GM19452 (cell line): ENCODE data around the gene MKS1.

ENCODE experiments used
- ATAC-seq: cut with Tn5 transposase; IDR thresholded peaks from one replicate; pipeline ENCODE4 v1.9.1; 2021; ENCODE audit not compliant: unreplicated experiment

MKS1 gene

DNA sequence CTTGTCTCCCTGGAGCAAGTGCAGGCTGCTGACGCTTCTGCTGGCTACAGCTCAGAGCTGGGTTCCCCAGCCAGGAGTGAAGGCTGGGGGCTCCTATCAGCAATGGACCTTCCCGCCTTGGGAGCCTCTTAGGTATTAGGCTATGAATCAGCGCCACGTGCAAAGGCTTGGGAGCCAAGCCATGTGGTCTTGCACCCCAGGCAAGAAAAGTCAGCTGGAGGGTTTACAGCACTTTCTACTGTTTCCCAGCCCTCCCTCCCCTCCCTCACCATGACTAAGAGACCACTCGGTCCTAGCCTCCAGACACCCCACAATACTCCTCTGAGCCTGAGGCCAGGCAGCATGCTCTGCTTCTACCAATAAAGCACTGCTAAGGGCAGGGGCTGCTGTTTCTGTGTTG is 14.3 kb downstream of the MKS1 start:
- no peak for ATAC-seq

DNA sequence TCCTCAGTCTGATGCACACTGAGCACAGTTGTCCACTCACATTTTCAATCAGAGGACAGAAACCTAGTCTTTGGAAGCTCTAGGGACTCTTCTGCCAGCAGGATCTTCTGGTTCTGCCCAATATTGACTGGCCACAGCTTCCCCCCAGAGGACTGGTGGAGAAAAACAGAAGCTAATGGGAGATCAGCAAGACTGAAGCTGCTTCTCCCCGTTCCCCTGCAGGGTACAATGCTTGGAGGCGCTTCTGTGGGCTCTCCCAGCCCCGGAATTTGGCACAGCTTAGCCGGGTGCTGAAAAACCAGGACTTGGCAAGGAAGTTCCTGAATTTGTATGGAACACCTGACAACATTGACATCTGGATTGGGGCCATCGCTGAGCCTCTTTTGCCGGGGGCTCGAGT is 16.2 kb downstream of the MKS1 start:
- no peak for ATAC-seq

DNA sequence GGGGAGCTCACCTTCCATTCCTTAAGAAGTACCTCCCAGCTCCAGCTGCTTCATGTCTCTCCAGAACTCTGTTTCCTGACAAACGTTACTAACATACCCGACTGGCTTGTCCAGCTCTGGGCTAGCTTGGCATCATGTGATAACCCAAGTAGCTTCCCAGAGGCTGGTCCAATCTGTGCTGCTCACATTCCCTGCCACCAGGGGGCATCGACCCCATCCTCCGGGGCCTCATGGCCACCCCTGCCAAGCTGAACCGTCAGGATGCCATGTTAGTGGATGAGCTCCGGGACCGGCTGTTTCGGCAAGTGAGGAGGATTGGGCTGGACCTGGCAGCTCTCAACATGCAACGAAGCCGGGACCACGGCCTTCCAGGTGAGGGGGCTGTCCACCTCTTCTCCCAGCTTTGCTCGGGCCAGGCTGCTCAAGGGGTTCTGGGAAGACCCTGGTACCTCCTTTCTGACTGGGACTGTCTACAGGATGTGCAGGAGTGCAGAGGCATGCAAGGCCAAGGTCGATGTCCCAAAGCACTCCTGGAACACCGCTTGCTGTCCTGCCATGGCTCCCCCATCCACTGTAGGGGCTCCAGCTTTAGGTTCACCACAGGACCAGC is 18.9 kb downstream of the MKS1 start:
- ATAC-seq, result no peak

DNA sequence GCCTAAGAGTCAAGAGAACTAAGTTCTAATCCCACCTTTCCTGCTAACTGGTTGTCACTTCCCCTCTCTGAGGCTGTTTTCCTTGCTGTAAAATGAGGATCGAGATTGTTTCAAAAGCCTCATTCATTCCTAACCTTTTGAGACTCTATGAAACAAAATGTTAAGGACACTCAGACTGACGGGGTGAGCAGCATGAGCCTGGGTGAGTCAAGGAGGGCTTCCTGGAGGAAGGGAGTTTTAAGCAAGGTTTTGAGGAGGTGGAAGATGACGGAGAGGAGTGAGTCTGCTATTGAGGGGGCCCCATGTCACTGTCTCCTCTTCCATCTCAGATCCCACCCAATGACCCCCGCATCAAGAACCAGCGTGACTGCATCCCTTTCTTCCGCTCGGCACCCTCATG is 22.4 kb downstream of the MKS1 start:
- ATAC-seq, result no peak

DNA sequence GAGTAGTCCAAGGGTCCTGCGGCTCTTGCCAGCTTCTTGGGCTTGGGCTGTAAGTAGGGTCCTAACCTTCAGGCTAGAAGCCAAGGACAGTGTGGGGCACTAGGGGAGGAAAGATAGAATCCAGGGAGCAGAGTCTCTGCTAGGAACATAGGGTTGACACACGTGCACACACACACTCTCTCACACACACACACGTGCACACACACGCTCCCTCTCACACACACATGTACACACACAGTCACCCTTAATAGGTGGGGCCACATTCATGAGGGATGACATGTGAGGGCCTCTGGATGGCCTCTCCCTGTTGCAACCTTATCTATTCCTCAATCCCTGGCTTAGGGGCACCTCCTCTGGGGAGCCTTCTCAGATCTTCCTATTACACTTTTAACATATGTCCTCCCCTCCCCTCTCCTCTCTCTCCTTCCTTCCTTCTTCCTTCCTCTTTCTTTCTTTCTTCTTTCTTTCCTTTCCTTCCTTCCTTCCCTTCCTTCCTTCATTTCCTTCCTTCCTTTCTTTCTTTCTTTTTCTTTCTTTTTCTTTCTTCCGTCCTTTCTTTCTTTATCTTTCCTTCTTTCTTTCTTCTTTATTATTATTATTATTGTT is 23.4 kb downstream of the MKS1 start:
- ATAC-seq, result no peak

DNA sequence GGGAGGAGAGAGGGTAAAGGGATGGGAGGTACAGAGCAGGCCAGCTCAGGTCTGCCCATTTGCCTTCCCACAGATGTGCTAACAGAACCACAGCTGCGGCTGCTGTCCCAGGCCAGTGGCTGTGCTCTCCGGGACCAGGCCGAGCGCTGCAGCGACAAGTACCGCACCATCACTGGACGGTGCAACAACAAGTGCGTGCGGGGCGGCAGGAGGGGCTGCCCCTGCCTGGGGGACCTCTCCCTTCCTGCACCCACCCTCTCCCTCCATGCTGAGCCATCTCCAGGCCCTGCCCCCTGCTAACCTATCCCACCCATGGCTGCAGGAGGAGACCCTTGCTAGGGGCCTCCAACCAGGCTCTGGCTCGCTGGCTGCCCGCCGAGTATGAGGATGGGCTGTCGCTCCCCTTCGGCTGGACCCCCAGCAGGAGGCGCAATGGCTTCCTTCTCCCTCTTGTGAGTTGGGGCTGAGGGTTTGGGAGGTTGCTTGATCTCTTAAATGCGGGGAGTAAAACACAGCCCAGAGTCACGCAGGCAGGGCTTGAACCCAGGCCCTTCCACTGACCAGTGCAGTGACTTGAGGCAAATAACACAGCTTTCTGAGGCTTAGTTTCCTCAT is 25.3 kb downstream of the MKS1 start:
- no peak for ATAC-seq

DNA sequence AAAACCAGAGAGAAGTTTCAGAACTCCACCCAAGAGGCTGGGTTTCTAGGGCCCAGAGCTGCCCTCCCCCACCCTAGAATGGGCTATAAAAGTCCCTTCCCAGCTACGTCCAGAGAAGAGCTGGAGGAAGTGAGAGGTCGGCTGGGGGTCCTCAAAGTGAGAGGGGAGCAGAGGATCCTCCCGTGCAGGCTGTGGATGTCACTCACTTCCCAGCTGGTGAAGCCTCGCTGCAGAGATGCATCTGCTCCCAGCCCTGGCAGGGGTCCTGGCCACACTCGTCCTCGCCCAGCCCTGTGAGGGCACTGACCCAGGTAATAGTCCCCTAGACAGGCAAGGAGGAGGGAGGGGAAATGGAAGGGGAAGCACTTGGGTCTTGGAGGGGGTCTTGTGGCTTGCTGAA is 26.4 kb downstream of the MKS1 start, which contains the start of gene EPX:
Gene EPX (plus strand): TSS at position 115 of the 400 bp plus-strand sequence. CDS start 121 bp downstream, at position 236.
- no peak for ATAC-seq

DNA sequence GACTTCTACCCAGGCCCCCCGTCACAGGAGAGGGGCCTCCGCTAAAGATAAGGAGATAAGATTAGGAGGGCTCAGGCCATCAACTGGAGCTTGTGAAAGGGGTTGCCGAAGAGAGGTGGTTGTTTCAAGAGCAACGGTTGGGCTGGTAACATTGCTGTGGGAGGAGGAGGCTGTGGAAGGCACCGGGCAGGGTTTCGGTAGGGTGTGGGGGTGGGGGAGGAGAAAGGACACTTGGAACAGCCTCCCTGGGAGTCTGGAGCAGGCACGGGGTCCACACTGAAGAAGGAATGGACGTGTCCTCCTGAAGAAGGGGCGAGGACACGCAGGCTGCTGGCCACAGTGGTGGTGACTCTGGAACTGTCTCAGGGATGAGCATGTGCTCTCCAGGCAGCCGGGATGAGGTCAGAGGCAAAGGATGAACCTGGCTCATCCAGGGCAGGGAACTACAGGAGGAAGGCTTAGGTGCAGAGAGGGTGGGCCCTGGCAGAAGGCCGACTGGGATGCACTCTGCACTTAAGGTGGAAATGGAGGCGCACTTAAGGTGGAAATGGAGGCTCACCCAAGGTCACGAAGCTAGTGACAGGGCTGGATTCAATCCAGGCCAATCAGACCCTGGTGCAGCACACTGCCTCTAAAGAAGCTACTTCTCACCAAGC is 27.7 kb downstream of the MKS1 start:
- ATAC-seq, result no peak

DNA sequence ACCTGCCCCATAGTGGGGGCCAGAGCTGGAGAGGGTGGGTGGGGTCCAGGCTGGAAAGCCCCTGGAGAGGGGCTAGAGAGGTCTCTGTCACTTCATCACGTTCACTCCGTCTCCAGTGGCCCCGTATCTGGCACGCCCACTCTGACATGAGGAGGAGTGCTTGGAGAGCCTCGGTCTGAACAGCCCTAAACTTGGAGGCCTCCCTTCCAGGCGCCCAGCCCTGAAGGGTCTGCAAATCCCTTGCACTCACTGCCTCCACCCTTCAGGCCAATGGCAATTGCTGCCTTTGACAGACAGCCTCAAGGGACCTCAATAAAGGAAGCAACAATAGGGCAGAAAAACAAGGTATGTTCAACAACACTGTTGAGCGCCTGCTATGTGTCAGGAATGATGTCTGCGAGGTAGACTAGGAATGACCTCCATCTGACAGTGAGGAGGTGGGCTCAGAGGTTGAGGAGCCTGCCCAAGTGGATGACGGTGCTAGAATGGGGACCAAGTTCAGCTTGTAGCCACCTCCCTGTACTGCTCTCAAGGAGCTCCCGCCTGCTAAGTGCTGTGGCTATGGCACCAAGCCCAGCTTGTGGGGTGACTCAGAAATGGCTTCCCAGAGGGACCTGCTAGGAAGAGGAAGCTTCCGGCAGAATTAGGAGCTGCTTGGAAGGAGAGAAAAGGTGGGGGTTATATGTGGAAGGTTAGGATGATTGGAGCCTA is 29.5 kb downstream of the MKS1 start:
- ATAC-seq, result no peak

DNA sequence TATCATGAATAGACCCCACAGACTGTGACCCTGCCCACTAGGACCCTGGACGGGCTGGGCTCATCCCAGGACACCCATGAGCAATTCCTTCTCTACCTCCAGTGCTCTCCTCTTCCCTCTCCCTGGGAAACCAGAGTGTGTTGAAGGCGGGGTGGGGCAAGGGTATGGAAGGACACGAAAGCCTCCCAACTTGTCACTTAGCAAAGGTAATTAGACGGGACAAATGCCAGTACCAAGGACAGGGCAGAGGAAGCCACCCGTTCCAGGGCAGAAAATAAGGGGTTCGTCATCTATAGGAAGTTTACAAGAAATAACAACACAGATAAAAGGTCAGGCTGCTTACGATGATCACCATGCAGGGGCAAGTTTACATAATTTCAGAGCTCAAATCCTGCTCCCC is 31.4 kb downstream of the MKS1 start:
- no peak for ATAC-seq

DNA sequence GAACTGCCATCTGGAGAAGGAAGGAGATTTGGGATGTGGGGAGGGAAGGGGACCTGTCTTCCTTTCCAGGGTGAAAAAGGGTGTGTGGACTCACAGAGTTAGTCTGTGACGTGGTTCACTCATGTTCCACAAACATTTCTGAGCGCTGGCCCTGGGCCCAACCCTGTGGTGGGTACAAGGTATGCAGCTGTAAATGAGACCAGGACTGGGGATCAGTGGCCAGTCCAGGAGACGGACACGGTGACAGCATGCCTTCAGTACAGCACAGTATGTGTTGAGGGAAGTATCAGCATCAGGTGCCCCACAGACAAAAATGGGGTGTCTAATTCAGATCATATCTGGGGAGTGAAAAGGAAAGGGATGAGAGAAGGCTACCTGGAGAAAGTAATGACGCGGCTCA is 32.0 kb downstream of the MKS1 start:
- ATAC-seq, result no peak

DNA sequence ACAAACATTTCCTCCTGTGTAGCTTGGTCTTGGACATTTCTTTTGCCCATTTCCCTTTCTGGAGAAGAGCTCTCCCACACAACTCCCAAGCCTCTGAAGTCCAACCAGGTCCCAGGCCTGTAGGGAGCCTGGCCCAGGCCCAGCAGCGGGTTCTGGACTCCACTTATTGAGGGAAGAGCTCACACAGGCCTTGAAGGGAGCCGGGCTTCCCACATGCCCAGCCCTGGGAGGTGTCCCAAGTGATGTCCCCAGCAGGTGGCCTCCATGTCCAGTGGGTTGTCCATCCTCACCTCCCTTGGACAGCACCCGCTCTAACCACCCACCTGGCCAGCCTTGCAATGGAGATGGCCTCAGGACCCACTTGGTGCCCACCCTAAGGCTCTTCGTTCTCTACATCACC is 32.5 kb downstream of the MKS1 start:
- no peak for ATAC-seq

DNA sequence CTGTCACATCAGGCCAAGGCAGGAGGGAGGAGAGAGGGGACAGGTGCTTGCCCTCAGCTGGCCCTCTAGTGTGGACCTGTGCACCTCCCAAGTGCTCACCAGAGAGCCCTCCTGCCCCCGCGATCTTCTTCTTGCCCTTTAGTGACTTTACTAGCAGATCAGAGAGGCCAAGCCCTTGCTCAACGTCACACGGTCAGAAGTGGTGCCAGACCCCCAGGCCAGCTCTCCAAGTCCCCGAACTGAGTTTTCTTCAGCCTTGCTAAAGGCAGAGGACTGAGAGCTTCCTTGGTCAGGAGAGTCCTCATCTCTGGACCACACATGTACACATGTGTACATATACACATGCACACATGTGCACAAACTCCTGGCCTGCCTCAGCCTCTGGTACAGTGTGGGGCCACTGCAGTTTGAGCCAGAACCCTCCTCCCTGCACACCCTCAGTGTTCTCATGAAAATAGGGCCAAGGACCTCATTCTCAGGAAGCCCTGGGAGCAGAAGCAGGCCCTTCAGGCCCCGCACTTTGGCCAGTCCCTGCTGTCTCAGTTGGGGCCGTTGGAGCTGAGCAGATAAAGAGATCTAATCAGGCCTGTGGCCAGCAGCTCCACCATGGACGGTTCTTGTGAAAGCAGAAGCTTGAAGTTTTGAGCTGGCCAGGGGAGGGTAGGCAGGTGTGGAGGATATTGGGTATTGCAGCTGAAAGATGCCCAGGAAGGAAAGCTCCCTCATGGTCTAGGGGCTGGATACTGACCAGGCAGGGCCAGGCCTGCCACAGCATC is 33.9 kb downstream of the MKS1 start:
- no peak for ATAC-seq

DNA sequence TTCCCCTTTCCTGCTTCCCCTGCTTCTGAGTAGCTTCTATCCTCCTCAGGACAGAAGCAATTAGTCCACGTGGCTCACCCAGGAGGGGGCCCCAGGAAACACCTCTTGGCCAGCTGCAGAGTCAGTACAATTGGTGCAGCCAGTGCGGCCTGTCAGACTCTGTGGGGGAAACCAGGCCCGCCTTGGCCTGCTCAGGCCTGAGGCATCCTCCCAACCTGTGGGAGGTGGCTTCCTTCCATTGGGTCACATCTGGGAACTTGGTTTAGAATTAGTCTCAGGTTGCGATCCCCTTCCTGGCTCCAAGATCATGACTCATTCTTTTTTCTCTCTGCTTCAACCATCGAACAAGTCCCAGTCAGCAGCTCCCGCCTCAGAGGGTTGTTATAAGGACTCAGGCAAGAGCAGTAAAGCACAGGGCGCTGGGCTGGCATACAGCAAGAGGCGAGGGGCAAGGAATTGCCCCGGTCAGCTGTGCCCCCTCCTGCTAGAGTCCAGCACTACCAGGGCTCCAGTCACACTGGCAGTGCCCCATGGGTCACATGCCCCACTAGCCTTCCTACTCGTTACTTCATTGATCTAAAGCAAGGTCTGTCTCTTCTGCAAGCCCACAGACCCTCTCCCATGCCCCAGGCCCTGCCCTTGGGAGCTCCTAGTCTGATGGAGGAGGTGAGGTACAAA is 34.6 kb downstream of the MKS1 start:
- ATAC-seq, result no peak

DNA sequence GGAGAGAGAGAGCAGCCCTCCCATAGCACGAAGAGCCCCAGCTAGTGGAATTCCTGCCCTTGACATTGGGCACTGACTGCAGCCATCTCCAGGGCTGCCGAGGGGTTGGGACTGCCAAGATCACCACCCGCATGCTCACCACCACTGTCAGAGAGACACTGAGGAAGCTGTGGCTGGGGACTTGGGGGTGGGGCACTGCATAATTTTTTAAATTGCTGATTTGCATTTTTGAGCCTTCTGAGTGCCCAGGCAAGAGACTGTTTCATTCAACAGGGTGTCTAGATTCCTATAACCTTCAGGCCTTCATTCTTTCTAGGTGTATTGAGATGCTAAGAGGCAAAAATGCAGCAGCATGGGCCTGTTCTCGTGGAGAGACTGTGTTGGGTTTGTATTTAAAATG is 35.5 kb downstream of the MKS1 start:
- ATAC-seq, result no peak

DNA sequence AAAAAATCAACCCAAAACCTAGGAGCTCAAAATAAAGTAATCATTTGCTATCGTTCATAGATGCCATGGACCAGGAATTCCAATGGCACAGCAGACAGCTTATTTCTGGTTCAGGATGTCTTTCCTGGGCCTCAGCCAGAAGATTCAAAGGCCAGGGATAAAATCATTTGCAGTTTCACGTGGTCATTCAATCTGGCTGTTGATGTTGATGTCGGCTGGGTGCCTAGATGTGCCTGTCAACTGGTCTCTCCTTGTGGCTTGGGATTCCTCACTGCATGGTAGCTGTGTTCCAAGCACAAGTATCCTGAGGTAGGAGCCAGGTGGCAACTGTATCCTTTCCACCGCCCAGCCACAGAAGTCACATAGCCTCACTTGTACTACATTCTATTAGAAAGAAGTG is 37.3 kb downstream of the MKS1 start:
- no peak for ATAC-seq

DNA sequence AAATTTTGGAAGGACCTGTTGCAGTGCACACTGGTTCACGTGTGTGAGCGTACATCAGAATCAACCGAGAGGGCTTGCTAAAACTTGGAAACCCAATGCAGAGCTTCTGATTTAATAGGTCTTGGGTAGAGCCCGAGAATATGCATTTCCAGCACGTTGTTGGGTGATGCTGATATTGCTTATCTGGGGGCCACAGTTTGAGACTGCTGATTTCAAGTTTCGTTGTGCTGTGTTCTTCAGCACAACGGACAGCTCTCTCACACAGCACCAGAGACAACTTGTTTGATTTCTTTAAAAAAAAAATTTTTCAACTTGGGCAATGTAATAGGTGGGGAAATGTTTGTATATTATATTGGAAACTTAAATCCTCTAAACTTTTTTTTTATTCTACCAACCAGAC is 42.9 kb downstream of the MKS1 start:
- ATAC-seq, result no peak

DNA sequence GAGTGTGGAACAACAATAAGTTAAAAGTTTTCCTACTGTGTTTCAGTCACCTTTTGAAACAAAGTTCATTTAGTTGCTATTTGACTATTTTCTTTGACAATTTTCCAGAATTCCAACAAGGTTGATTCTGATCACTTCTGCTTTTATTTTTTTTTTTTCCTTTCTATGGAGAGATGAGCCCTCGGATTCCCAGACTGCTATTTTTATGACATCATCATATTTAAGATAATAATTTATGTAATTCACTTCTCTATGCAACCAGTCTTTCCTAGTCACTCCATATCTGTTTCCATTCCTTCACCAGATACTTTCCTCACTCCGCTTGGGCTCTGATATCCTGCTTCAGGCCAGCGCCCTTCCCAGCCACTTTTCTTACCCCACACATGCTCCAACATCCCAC is 44.2 kb downstream of the MKS1 start:
- no peak for ATAC-seq

DNA sequence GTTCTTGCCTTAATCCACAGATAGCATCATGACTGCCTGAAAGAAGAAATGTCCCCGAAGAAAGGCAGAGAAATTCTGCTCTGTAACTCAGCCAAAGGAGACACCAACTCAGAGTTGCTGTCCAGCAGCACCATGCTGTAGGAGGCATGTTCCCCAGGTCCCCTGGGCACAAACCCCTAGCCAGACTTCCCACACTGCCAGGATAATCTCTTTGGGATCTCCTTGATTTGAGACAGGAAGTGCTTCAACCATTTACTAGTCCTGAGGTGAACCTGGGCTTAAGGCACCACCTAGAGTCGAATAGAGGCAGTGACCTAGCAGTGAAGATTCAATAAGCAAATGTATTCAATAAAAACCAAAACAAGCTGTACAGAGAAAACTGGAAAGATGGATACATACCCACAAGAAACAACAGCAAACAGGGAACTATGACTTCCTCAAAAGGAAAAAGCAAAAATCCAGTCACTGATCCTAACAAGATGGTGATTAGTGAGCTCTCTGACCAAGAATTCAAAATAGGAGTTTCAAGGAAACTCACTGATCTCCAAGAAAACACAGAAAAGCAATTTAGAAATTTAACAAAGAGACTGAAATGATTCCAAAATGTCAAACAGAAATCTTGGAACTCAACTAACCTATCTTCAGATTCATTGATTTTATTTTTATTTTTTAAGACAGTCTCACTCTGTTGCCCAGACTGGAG is 46.5 kb downstream of the MKS1 start:
- ATAC-seq, result no peak

DNA sequence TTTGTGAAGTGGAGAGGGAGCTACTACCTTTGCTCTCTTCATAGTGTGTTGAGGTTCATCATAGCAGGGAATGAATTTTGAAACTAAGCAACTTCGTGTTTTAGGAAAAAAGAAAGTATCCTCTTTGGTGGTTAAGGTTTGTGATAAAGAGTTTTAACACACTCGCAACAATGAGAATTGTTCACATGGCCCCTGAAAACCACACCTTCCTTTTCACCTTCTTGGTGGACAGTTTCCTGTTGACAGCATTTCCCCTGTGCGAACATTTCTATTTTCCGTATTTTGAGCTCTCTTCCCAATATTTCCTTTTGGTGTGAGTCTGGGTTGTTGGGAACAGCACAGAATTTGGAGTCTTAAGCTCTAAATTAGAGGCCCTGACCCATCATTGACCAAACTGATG is 48.4 kb downstream of the MKS1 start:
- ATAC-seq, result no peak
